ENCODE results near the gene SOX2.
A peak's percentile ranks its signal among the peaks of the same experiment; 100 is the strongest.

SOX2 gene

GRCh38 chr3:181711325-181712135, at the start of gene SOX2:
TSS of gene SOX2 (plus strand) at chr3:181711925. CDS start at chr3:181712361, 436 bp downstream.
- ATAC-seq: peak; percentile 86
- TF ChIP-seq ARNTL (CRISPR knock-in tag; IDR thresholded peaks at IDR 0.05; ENCODE audit: borderline replicate concordance, low read depth) (no peak), ESRRG (CRISPR knock-in tag; IDR thresholded peaks at IDR 0.05) (no peak), ISL1 (CRISPR knock-in tag; IDR thresholded peaks at IDR 0.05) (no peak), SNAI2 (CRISPR knock-in tag; IDR thresholded peaks at IDR 0.05) (no peak), PPARA (CRISPR knock-in tag; IDR thresholded peaks at IDR 0.05; ENCODE audit: borderline replicate concordance) (no peak), BACH2 (CRISPR knock-in tag; IDR thresholded peaks at IDR 0.05; ENCODE audit: borderline replicate concordance) (no peak), ZNF8 (CRISPR knock-in tag; IDR thresholded peaks at IDR 0.05) (no peak), GLIS3 (CRISPR knock-in tag; IDR thresholded peaks at IDR 0.05) (no peak), ZNF565 (CRISPR knock-in tag; conservative IDR thresholded peaks at IDR 0.05; ENCODE audit: low read depth) (no peak), OSR1 (CRISPR knock-in tag; IDR thresholded peaks at IDR 0.05) (no peak), CREB5 (CRISPR knock-in tag; IDR thresholded peaks at IDR 0.05; ENCODE audit: low read depth) (no peak)
- TF ChIP-seq, protein P1, sequence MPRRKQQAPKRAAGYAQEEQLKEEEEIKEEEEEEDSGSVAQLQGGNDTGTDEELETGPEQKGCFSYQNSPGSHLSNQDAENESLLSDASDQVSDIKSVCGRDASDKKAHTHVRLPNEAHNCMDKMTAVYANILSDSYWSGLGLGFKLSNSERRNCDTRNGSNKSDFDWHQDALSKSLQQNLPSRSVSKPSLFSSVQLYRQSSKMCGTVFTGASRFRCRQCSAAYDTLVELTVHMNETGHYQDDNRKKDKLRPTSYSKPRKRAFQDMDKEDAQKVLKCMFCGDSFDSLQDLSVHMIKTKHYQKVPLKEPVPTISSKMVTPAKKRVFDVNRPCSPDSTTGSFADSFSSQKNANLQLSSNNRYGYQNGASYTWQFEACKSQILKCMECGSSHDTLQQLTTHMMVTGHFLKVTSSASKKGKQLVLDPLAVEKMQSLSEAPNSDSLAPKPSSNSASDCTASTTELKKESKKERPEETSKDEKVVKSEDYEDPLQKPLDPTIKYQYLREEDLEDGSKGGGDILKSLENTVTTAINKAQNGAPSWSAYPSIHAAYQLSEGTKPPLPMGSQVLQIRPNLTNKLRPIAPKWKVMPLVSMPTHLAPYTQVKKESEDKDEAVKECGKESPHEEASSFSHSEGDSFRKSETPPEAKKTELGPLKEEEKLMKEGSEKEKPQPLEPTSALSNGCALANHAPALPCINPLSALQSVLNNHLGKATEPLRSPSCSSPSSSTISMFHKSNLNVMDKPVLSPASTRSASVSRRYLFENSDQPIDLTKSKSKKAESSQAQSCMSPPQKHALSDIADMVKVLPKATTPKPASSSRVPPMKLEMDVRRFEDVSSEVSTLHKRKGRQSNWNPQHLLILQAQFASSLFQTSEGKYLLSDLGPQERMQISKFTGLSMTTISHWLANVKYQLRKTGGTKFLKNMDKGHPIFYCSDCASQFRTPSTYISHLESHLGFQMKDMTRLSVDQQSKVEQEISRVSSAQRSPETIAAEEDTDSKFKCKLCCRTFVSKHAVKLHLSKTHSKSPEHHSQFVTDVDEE (CRISPR knock-in tag; IDR thresholded peaks at IDR 0.05): no peak
- TF ChIP-seq, protein P2, sequence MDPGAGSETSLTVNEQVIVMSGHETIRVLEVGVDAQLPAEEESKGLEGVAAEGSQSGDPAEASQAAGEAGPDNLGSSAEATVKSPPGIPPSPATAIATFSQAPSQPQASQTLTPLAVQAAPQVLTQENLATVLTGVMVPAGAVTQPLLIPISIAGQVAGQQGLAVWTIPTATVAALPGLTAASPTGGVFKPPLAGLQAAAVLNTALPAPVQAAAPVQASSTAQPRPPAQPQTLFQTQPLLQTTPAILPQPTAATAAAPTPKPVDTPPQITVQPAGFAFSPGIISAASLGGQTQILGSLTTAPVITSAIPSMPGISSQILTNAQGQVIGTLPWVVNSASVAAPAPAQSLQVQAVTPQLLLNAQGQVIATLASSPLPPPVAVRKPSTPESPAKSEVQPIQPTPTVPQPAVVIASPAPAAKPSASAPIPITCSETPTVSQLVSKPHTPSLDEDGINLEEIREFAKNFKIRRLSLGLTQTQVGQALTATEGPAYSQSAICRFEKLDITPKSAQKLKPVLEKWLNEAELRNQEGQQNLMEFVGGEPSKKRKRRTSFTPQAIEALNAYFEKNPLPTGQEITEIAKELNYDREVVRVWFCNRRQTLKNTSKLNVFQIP (CRISPR knock-in tag; IDR thresholded peaks at IDR 0.05; ENCODE audit: borderline replicate concordance, low read depth): no peak

GRCh38 chr3:181683563-181683962, 28.2 kb upstream of the SOX2 start:
- TF ChIP-seq OSR1 (CRISPR knock-in tag; IDR thresholded peaks at IDR 0.05): no peak
- no peak for TF ChIP-seq RARB (CRISPR knock-in tag; IDR thresholded peaks at IDR 0.05)
- TF ChIP-seq, protein P1 (CRISPR knock-in tag; IDR thresholded peaks at IDR 0.05): no peak
- ATAC-seq: no peak

- no peak for ATAC-seq
- TF ChIP-seq, protein P1 (CRISPR knock-in tag; IDR thresholded peaks at IDR 0.05): no peak
- TF ChIP-seq ESRRG (CRISPR knock-in tag; IDR thresholded peaks at IDR 0.05) (no peak), ZC3H10 (CRISPR knock-in tag; IDR thresholded peaks at IDR 0.05) (no peak), SNAI2 (CRISPR knock-in tag; IDR thresholded peaks at IDR 0.05) (no peak), CSDC2 (CRISPR knock-in tag; IDR thresholded peaks at IDR 0.05) (no peak), GLIS3 (CRISPR knock-in tag; IDR thresholded peaks at IDR 0.05) (no peak), ZFP3 (CRISPR knock-in tag; IDR thresholded peaks at IDR 0.05) (no peak), TCF4 (CRISPR knock-in tag; IDR thresholded peaks at IDR 0.05; ENCODE audit: borderline replicate concordance) (no peak), TOX (CRISPR knock-in tag; IDR thresholded peaks at IDR 0.05; ENCODE audit: borderline replicate concordance) (no peak), ISL1 (CRISPR knock-in tag; IDR thresholded peaks at IDR 0.05) (no peak), CREB5 (CRISPR knock-in tag; IDR thresholded peaks at IDR 0.05; ENCODE audit: low read depth) (no peak)
- TF ChIP-seq, protein P3, sequence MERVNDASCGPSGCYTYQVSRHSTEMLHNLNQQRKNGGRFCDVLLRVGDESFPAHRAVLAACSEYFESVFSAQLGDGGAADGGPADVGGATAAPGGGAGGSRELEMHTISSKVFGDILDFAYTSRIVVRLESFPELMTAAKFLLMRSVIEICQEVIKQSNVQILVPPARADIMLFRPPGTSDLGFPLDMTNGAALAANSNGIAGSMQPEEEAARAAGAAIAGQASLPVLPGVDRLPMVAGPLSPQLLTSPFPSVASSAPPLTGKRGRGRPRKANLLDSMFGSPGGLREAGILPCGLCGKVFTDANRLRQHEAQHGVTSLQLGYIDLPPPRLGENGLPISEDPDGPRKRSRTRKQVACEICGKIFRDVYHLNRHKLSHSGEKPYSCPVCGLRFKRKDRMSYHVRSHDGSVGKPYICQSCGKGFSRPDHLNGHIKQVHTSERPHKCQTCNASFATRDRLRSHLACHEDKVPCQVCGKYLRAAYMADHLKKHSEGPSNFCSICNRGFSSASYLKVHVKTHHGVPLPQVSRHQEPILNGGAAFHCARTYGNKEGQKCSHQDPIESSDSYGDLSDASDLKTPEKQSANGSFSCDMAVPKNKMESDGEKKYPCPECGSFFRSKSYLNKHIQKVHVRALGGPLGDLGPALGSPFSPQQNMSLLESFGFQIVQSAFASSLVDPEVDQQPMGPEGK (CRISPR knock-in tag; IDR thresholded peaks at IDR 0.05; ENCODE audit: borderline replicate concordance): no peak
Observed at GRCh38 chr3:181687190-181687589, 24.5 kb upstream of the SOX2 start.
